Stimulated activated CD4-positive, alpha-beta T cell treated with anti-CD3 and anti-CD28 coated beads, Interleukin-1b, Interleukin-23, amount 100 ng/mL, for 1 hour (primary cell): Measurements from ENCODE around the gene PEX5.

ENCODE experiments used
- DNase-seq, 2 donors: peaks; one replicate each; pipeline ENCODE4 v3.0.0-alpha.2; 2020; ENCODE audit warnings: low read depth in 2 of 2

PEX5 gene

GRCh38 chr12:7189398-7190267 is at the start of gene PEX5:
Gene PEX5 (plus strand): TSS chr12:7189686. CDS start chr12:7190378, 692 bp downstream.
- peak; percentile 60 to 64 for DNase-seq

GRCh38 chr12:7141351-7142005 is 48.0 kb upstream of the PEX5 start:
- no peak for DNase-seq

- peak in 1 of 2 donors; percentile 30 for DNase-seq
These were observed 47.3 kb upstream of the PEX5 start for GRCh38 chr12:7142056-7142644.

- DNase-seq: no peak
These were observed 46.5 kb upstream of the PEX5 start for GRCh38 chr12:7142809-7143465.

GRCh38 chr12:7143564-7143963 is 45.9 kb upstream of the PEX5 start:
- no peak for DNase-seq

GRCh38 chr12:7144414-7145120 is 44.9 kb upstream of the PEX5 start:
- DNase-seq: no peak

GRCh38 chr12:7145671-7146070 is 43.8 kb upstream of the PEX5 start:
- no peak for DNase-seq

- no peak for DNase-seq
These were observed 43.3 kb upstream of the PEX5 start for GRCh38 chr12:7146228-7146627.

- DNase-seq: no peak
These were observed 42.6 kb upstream of the PEX5 start for GRCh38 chr12:7146906-7147305.

- no peak for DNase-seq
These were observed 39.1 kb upstream of the PEX5 start for GRCh38 chr12:7150356-7150755.

GRCh38 chr12:7150841-7151240 is 38.6 kb upstream of the PEX5 start:
- no peak for DNase-seq

- no peak for DNase-seq
These were observed 38.0 kb upstream of the PEX5 start for GRCh38 chr12:7151532-7151931.

- DNase-seq: no peak
These were observed 36.7 kb upstream of the PEX5 start for GRCh38 chr12:7152818-7153217.

GRCh38 chr12:7154042-7154441 is 35.4 kb upstream of the PEX5 start:
- DNase-seq: no peak

- no peak for DNase-seq
These were observed 34.5 kb upstream of the PEX5 start for GRCh38 chr12:7154901-7155470.

- no peak for DNase-seq
These were observed 33.9 kb upstream of the PEX5 start for GRCh38 chr12:7155471-7156034.

GRCh38 chr12:7156259-7157197 is 33.0 kb upstream of the PEX5 start:
- DNase-seq: no peak

- DNase-seq: no peak
These were observed 32.1 kb upstream of the PEX5 start for GRCh38 chr12:7157391-7157790.

- no peak for DNase-seq
These were observed 30.5 kb upstream of the PEX5 start for GRCh38 chr12:7158781-7159609.
